ENCODE results near the gene NPAS4. TPM values are rescaled to one million over a fixed set of nuclear protein-coding genes. Genes with fewer than 3 reads are reported as not detected.
A peak's percentile ranks its signal among the peaks of the same experiment; 100 is the strongest.

The NPAS4 gene
- total RNA-seq, 1 donor from 2014 or later, result not detected

DNA sequence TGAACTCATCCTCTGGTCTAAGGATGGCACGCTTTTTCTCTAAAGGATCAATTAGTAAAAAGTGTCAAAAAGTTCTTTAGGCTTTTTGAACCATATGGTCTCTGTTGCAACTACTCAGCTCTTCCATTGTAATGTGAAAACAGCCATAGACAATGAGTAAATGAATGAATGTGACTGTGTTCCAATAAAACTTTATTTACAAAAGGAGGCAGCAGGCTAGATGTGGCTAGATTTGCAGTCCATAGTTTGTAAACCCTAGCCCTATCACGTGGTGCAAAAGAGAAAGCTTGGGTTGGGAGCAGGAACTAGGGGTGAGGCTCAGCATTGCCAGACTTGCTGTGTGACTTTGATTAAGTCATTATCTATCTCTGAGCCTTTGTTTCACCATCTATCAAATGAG lies 5.4 kb upstream of the NPAS4 start:
- H3K4me1 Mint-ChIP-seq, result peaks cover 43% of the 10 kb centered on the region
- Histone ChIP-seq H3K4me1 (peaks cover 23% of the 10 kb centered on the region), H3K4me2 (no peak overlapping the region), H3K36me3 (no peaks in the 10 kb centered on the region), H2AFZ (replicated peaks) (no peak overlapping the region), H3F3A (ENCODE audit: low read depth) (peaks cover 6% of the 10 kb centered on the region), H3K79me2 (ENCODE audit: low read depth) (no peaks in the 10 kb centered on the region), H4K20me1 (ENCODE audit: low read depth) (peaks cover 41% of the 10 kb centered on the region), H3K27me3 (peaks cover 23% of the 10 kb centered on the region), H3K9me3 (ENCODE audit: low read depth) (no peaks in the 10 kb centered on the region), H3K9ac (no peak overlapping the region), H3K4me3 (no peak overlapping the region), H3K27ac (no peak overlapping the region)
- no peak for DNase-seq (ENCODE audit: low spot score)
- H3K4me3 Mint-ChIP-seq, result no peak overlapping the region
- no peak for TF ChIP-seq EZH2phosphoT487 (IDR thresholded peaks at IDR 0.05)
- TF ChIP-seq, protein P1, sequence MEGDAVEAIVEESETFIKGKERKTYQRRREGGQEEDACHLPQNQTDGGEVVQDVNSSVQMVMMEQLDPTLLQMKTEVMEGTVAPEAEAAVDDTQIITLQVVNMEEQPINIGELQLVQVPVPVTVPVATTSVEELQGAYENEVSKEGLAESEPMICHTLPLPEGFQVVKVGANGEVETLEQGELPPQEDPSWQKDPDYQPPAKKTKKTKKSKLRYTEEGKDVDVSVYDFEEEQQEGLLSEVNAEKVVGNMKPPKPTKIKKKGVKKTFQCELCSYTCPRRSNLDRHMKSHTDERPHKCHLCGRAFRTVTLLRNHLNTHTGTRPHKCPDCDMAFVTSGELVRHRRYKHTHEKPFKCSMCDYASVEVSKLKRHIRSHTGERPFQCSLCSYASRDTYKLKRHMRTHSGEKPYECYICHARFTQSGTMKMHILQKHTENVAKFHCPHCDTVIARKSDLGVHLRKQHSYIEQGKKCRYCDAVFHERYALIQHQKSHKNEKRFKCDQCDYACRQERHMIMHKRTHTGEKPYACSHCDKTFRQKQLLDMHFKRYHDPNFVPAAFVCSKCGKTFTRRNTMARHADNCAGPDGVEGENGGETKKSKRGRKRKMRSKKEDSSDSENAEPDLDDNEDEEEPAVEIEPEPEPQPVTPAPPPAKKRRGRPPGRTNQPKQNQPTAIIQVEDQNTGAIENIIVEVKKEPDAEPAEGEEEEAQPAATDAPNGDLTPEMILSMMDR (IDR thresholded peaks at IDR 0.05), result no peak
- TF ChIP-seq EZH2 (IDR thresholded peaks at IDR 0.05), result no peak
- no peaks in the 10 kb centered on the region for H3K9me3 Mint-ChIP-seq
- H3K27ac Mint-ChIP-seq, result no peak overlapping the region
- H3K36me3 Mint-ChIP-seq, result peaks cover 2% of the 10 kb centered on the region
- H3K27me3 Mint-ChIP-seq (ENCODE audit: insufficient read depth, low read depth), result peaks cover 24% of the 10 kb centered on the region

DNA sequence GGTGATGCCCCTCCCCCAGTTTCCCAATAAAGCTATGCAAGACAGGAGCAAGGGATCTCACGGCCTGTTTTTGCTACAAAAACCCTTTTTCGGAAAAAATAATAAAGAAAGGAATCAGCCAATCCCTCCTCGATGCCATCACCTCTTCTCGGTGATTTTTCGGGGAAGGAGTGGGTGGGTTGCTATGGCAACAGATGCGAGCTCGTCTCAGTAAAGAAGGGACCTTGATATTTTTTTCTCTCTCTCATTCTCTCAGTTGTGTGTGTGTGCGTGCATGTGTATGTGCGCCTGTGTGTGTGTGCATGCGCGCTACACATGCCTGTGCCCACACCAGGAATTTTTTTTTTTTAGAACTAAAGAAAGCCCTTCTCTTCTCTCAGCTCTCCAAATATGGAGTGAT lies 3.8 kb upstream of the NPAS4 start:
- no peak overlapping the region for H3K27ac Mint-ChIP-seq
- H3K4me1 ChIP-seq, result peaks cover 26% of the 10 kb centered on the region
- TF ChIP-seq EZH2phosphoT487 (IDR thresholded peaks at IDR 0.05), result no peak
- TF ChIP-seq, protein P1 (IDR thresholded peaks at IDR 0.05), result no peak
- TF ChIP-seq EZH2 (IDR thresholded peaks at IDR 0.05), result no peak
- peaks cover 55% of the 10 kb centered on the region for H4K20me1 ChIP-seq (ENCODE audit: low read depth)
- no peaks in the 10 kb centered on the region for H3K9me3 ChIP-seq (ENCODE audit: low read depth)
- H2AFZ ChIP-seq (replicated peaks), result no peak overlapping the region
- H3K27me3 Mint-ChIP-seq (ENCODE audit: insufficient read depth, low read depth), result peaks cover 38% of the 10 kb centered on the region
- H3K27me3 ChIP-seq, result peaks cover 36% of the 10 kb centered on the region
- H3K36me3 Mint-ChIP-seq, result peaks cover 2% of the 10 kb centered on the region
- no peak overlapping the region for H3K4me3 Mint-ChIP-seq
- no peaks in the 10 kb centered on the region for H3K9me3 Mint-ChIP-seq
- H3K9ac ChIP-seq, result no peak overlapping the region
- no peaks in the 10 kb centered on the region for H3K79me2 ChIP-seq (ENCODE audit: low read depth)
- no peak overlapping the region for H3K27ac ChIP-seq
- peaks cover 9% of the 10 kb centered on the region for H3F3A ChIP-seq (ENCODE audit: low read depth)
- DNase-seq (ENCODE audit: low spot score), result peak; percentile 30
- no peak overlapping the region for H3K4me3 ChIP-seq
- no peak overlapping the region for H3K4me2 ChIP-seq
- peaks cover 36% of the 10 kb centered on the region for H3K4me1 Mint-ChIP-seq
- H3K36me3 ChIP-seq, result no peaks in the 10 kb centered on the region

DNA sequence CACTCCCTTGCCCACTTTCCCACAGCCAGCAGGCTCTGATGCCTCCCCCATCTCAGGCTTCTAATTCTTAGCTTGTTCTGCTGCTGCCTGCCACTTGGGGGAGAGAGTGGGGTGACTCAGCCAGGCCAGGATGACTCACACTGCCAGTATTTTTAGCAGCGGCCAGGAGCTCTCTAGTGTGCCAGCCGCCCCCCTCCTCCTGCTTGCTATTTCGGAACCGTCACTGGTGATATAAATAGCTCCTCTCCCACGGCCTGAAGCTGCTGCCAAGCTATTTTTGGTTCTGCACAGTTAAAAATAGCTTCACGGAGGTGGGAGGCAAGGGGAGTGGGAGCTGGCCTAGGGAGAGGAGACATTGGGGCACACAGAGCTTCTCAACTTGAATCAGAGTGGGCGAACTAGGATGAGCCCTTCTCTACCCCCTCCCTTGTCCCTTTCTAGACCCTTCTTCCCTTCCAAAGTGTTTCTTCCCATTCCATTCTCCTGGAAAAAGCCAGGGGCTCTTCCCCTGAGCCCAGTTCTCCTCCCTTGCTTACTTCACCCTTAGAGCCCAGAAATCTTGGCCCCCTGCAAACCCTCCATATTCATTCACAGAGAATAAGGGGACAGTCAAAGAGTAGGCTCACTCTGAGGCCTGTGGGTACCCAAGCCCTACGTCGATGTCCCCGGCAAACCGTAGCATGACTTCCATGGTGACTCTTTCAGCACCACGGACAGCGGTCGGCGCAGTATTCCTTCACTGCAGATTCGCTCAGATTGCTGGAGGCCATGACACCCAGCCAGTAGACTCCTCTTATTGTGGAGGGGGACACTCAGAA lies 2.5 kb upstream of the NPAS4 start:
- peaks cover 65% of the 10 kb centered on the region for H4K20me1 ChIP-seq (ENCODE audit: low read depth)
- H3K27me3 ChIP-seq, result peaks cover 37% of the 10 kb centered on the region
- no peaks in the 10 kb centered on the region for H3K36me3 ChIP-seq
- no peak overlapping the region for H2AFZ ChIP-seq (replicated peaks)
- H3K27ac ChIP-seq, result no peak overlapping the region
- no peak overlapping the region for H3K4me2 ChIP-seq
- no peaks in the 10 kb centered on the region for H3K79me2 ChIP-seq (ENCODE audit: low read depth)
- TF ChIP-seq EZH2 (IDR thresholded peaks at IDR 0.05) (peak; percentile 39), EZH2phosphoT487 (IDR thresholded peaks at IDR 0.05) (no peak)
- TF ChIP-seq, protein P1 (IDR thresholded peaks at IDR 0.05), result peak; percentile 54
- no peak overlapping the region for H3K4me3 ChIP-seq
- H3F3A ChIP-seq (ENCODE audit: low read depth), result peaks cover 9% of the 10 kb centered on the region
- Mint-ChIP-seq H3K27me3 (ENCODE audit: insufficient read depth, low read depth) (peaks cover 44% of the 10 kb centered on the region), H3K4me3 (peak overlapping the region; percentile 69), H3K9me3 (no peaks in the 10 kb centered on the region), H3K36me3 (peaks cover 2% of the 10 kb centered on the region), H3K4me1 (peaks cover 32% of the 10 kb centered on the region), H3K27ac (no peak overlapping the region)
- peak; percentile 95 for DNase-seq (ENCODE audit: low spot score)
- peaks cover 26% of the 10 kb centered on the region for H3K4me1 ChIP-seq
- no peak overlapping the region for H3K9ac ChIP-seq
- H3K9me3 ChIP-seq (ENCODE audit: low read depth), result no peaks in the 10 kb centered on the region

Data from neural progenitor cell (in vitro differentiated cells).